ENCODE results near the gene ETV2. TPM values are rescaled to one million over a fixed set of nuclear protein-coding genes. Genes with fewer than 3 reads are reported as not detected.

ETV2 gene
- total RNA-seq, 2 donors from 2014 or later, result 1.2 to 1.3 TPM

DNA sequence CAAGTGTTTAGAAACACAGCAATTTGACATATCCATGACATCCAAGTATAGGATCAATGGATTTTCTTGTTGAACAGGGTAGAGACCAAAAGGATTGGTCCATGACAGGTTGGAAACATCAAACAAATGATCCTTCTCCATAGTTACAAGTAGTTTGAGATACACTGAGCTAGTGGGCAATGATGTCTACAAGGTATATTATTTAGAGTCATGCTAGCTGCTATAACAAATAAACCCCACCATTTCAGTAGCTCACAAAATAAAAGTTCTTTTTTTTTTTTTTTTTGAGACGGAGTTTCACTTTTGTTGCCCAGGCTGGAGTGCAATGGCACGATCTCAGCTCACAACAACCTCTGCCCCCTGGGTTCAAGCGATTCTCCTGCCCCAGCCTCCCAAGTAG is 33.9 kb upstream of the ETV2 start:
- no peak for TF ChIP-seq CTCF (conservative IDR thresholded peaks at IDR 0.05)
- 70 to 87% methylated on average over 2 to 3 of the region's 3 CpGs for WGBS, 2 experiments (ENCODE audit: insufficient coverage in 1 of 2, insufficient read length in 1 of 2)
- Mint-ChIP-seq H3K9me3 (peaks cover 30% of the 10 kb centered on the region), H3K36me3 (ENCODE audit: low read depth) (no peaks in the 10 kb centered on the region), H3K4me1 (no peaks in the 10 kb centered on the region), H3K4me3 (no peak overlapping the region), H3K27ac (no peak overlapping the region), H3K27me3 (ENCODE audit: insufficient read depth) (peaks cover 34% of the 10 kb centered on the region)
- no peak for DNase-seq
- Histone ChIP-seq H3K4me1 (ENCODE audit: control insufficient read depth, insufficient read depth, low read length) (no peaks in the 10 kb centered on the region), H3K9ac (ENCODE audit: extremely low read depth, low read length, poor library complexity, severe bottlenecking) (no peak overlapping the region), H3K4me3 (ENCODE audit: low read length) (no peak overlapping the region), H3K9me3 (ENCODE audit: control insufficient read depth, low read length) (peaks cover 20% of the 10 kb centered on the region), H3K36me3 (ENCODE audit: control insufficient read depth, insufficient read depth, low read length) (no peaks in the 10 kb centered on the region), H3K27me3 (ENCODE audit: control insufficient read depth, insufficient read depth, low read length, poor library complexity, severe bottlenecking) (no peaks in the 10 kb centered on the region), H3K27ac (ENCODE audit: low read depth, low read length) (no peak overlapping the region)

GRCh38 chr19:35608251-35608650 is 33.3 kb upstream of the ETV2 start:
- peaks cover 30% of the 10 kb centered on the region for H3K9me3 Mint-ChIP-seq
- H3K27me3 ChIP-seq (ENCODE audit: control insufficient read depth, insufficient read depth, low read length, poor library complexity, severe bottlenecking), result no peaks in the 10 kb centered on the region
- no peak overlapping the region for H3K27ac Mint-ChIP-seq
- H3K4me3 Mint-ChIP-seq, result no peak overlapping the region
- peaks cover 32% of the 10 kb centered on the region for H3K27me3 Mint-ChIP-seq (ENCODE audit: insufficient read depth)
- 84 to 100% methylated on average over 2 of the region's 2 CpGs for WGBS, 2 experiments (ENCODE audit: insufficient coverage in 1 of 2, insufficient read length in 1 of 2)
- H3K36me3 ChIP-seq (ENCODE audit: control insufficient read depth, insufficient read depth, low read length), result no peaks in the 10 kb centered on the region
- no peak overlapping the region for H3K9ac ChIP-seq (ENCODE audit: extremely low read depth, low read length, poor library complexity, severe bottlenecking)
- no peak for DNase-seq
- H3K36me3 Mint-ChIP-seq (ENCODE audit: low read depth), result no peaks in the 10 kb centered on the region
- no peaks in the 10 kb centered on the region for H3K4me1 Mint-ChIP-seq
- H3K27ac ChIP-seq (ENCODE audit: low read depth, low read length), result no peak overlapping the region
- H3K4me3 ChIP-seq (ENCODE audit: low read length), result no peak overlapping the region
- peaks cover 20% of the 10 kb centered on the region for H3K9me3 ChIP-seq (ENCODE audit: control insufficient read depth, low read length)
- no peak for TF ChIP-seq CTCF (conservative IDR thresholded peaks at IDR 0.05)
- H3K4me1 ChIP-seq (ENCODE audit: control insufficient read depth, insufficient read depth, low read length), result no peaks in the 10 kb centered on the region

DNA sequence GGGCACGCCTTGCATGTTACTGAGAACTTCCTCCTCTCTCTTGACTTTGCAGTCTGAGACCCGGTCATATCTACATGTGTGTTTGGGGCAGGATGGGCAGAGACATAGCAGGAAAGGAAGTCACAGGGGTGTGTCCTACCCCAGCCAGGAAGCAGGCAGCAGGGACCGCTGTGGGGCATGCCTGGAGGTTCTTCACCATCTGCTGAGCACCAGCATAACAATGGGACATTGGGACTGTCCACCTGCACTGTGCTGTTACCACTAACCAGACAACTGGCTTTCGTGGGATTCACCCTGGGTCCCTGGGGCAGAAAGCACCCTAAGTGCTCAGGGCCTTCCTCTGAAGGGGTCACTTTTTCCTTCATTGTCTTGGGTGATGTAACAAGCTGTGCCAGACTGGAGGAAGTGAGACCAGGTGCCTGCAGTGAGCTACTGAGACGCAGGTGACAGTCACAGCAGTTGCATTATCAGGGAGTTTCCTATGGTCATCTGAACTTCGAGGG is 31.6 kb upstream of the ETV2 start:
- Histone ChIP-seq H3K36me3 (ENCODE audit: control insufficient read depth, insufficient read depth, low read length) (peaks cover 2% of the 10 kb centered on the region), H3K4me3 (ENCODE audit: low read length) (no peak overlapping the region), H3K27me3 (ENCODE audit: control insufficient read depth, insufficient read depth, low read length, poor library complexity, severe bottlenecking) (no peaks in the 10 kb centered on the region), H3K9ac (ENCODE audit: extremely low read depth, low read length, poor library complexity, severe bottlenecking) (no peak overlapping the region), H3K9me3 (ENCODE audit: control insufficient read depth, low read length) (peaks cover 20% of the 10 kb centered on the region), H3K4me1 (ENCODE audit: control insufficient read depth, insufficient read depth, low read length) (no peaks in the 10 kb centered on the region), H3K27ac (ENCODE audit: low read depth, low read length) (no peak overlapping the region)
- 77 to 82% methylated on average over 5 to 6 of the region's 6 CpGs for WGBS, 2 experiments (ENCODE audit: insufficient coverage in 1 of 2, insufficient read length in 1 of 2)
- no peaks in the 10 kb centered on the region for H3K36me3 Mint-ChIP-seq (ENCODE audit: low read depth)
- peaks cover 31% of the 10 kb centered on the region for H3K27me3 Mint-ChIP-seq (ENCODE audit: insufficient read depth)
- no peak overlapping the region for H3K27ac Mint-ChIP-seq
- H3K4me3 Mint-ChIP-seq, result no peak overlapping the region
- TF ChIP-seq CTCF (conservative IDR thresholded peaks at IDR 0.05), result no peak
- no peaks in the 10 kb centered on the region for H3K4me1 Mint-ChIP-seq
- peaks cover 30% of the 10 kb centered on the region for H3K9me3 Mint-ChIP-seq
- no peak for DNase-seq

Data from endodermal cell (in vitro differentiated cells).